Fibroblast of lung (primary cell): ENCODE data around the gene TNC. TPM values are rescaled to one million over a fixed set of nuclear protein-coding genes. Genes with fewer than 3 reads are reported as not detected.

Source experiments
- DNase-seq, 2 donors: peaks; one replicate each; pipeline versions ENCODE4 v3.0.0 to v3.0.0-alpha.2; 2010; ENCODE audit warnings: low read depth in 2 of 2
- H2AFZ ChIP-seq: 2 replicates; pipeline ENCODE4 v1.5.1; 2012; ENCODE audit warnings: low read length, control low read depth, inconsistent platforms
- H3K27ac ChIP-seq: 2 replicates; pipeline ENCODE4 v1.5.1; 2011; ENCODE audit warnings: low read length, control low read depth; ENCODE audit not compliant: insufficient read depth
- H3K27me3 ChIP-seq: 2 replicates; pipeline ENCODE4 v1.5.1; 2011; ENCODE audit warnings: mild to moderate bottlenecking, low read length; ENCODE audit not compliant: control insufficient read depth, insufficient read depth
- H3K36me3 ChIP-seq: 2 replicates; pipeline ENCODE4 v1.5.1; 2011; ENCODE audit warnings: low read length; ENCODE audit not compliant: control insufficient read depth, insufficient read depth
- H3K4me1 ChIP-seq: 2 replicates; pipeline ENCODE4 v1.5.1; 2011; ENCODE audit warnings: low read length; ENCODE audit not compliant: control insufficient read depth, insufficient read depth; ENCODE audit errors: extremely low read depth
- H3K4me2 ChIP-seq: 2 replicates; pipeline ENCODE4 v1.5.1; 2011; ENCODE audit warnings: low read length, control low read depth; ENCODE audit not compliant: insufficient read depth; ENCODE audit errors: extremely low read depth
- H3K4me3 ChIP-seq, 4 experiments: fragments of 200-600 bp in 1 of 4; sonication (generic) in 1 of 4; replicated peaks in 1 of 4; 2 replicates each; pipeline ENCODE4 v1.5.1; 2011 to 2016; ENCODE audit warnings: low read length in 4 of 4, low read depth in 3 of 4, mild to moderate bottlenecking in 3 of 4, control low read depth in 2 of 4, inconsistent platforms in 1 of 4, mixed read lengths in 1 of 4; ENCODE audit not compliant: insufficient read depth in 1 of 4; ENCODE audit errors: control extremely low read depth in 1 of 4
- H3K79me2 ChIP-seq: 2 replicates; pipeline ENCODE4 v1.5.1; 2012; ENCODE audit warnings: mild to moderate bottlenecking, low read length, inconsistent platforms; ENCODE audit not compliant: control insufficient read depth, insufficient read depth
- H3K9ac ChIP-seq: 2 replicates; pipeline ENCODE4 v1.5.1; 2011; ENCODE audit warnings: mild to moderate bottlenecking, low read length, control low read depth; ENCODE audit not compliant: insufficient read depth
- H3K9me3 ChIP-seq: 2 replicates; pipeline ENCODE4 v1.5.1; 2012; ENCODE audit warnings: low read depth, low read length; ENCODE audit not compliant: control insufficient read depth, insufficient read depth
- H4K20me1 ChIP-seq: 2 replicates; pipeline ENCODE4 v1.5.1; 2011; ENCODE audit warnings: low read length; ENCODE audit not compliant: control insufficient read depth, insufficient read depth; ENCODE audit errors: extremely low read depth
- EZH2 ChIP-seq: IDR thresholded peaks from 2 replicates; pipeline ENCODE4 v1.5.1; 2012; ENCODE audit warnings: low read length, control low read depth, mild to moderate bottlenecking; ENCODE audit errors: missing control alignments
- polyA plus RNA-seq, 2 donors: library from polyadenylated mRNA; depleted of rRNA in 1 of 2; stranded (reverse) in 1 of 2; unstranded in 1 of 2; fragments of >200 nt; gene quantifications; 2 replicates each; pipeline ENCODE4 v1.2.1, GENCODE V29; 2011 to 2012; ENCODE audit warnings: missing spikeins in 1 of 2
- total RNA-seq: library from RNA; depleted of rRNA; stranded (reverse); fragments of >200 nt; gene quantifications from 2 replicates; pipeline ENCODE4 v1.2.1, GENCODE V29; 2014
- TF ChIP-seq, protein P1 (sequence below), 2 donors: IDR thresholded peaks in 1 of 2; conservative IDR thresholded peaks in 1 of 2; 1 replicate in 1 of 2; 2 replicates in 1 of 2; pipeline ENCODE4 v1.5.1; 2011 to 2012; ENCODE audit warnings: low read length in 2 of 2, control low read depth in 1 of 2, inconsistent platforms in 1 of 2, low read depth in 1 of 2, mild to moderate bottlenecking in 1 of 2

Gene TNC
- total and polyA plus RNA-seq, 2 donors (not counting 1 experiment from before 2014, with no cell fraction given) = 227 to 560 TPM

DNA sequence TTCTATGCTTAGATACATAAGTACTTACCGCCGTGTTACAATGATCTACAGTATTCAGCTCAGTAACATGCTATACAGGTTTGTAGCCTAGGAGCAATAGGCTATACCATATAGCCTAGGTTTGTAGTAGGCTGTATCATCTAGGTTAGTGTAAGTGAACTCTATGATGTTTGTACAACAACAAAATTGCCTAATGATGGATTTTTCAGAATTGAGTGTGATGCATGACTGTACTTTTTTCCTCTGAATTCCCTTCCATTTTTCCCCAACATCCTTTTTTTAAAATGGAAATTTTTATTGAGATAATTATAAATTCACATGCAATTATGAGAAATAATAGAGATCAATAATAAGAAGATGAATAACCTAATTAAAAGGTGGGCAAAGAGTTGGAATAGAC, 119.6 kb downstream of the TNC start:
- Histone ChIP-seq H3K4me2 (no peak overlapping the region), H3K4me3 (no peak overlapping the region), H3K9me3 (no peaks in the 10 kb centered on the region), H3K36me3 (no peaks in the 10 kb centered on the region), H3K4me1 (no peaks in the 10 kb centered on the region), H2AFZ (no peak overlapping the region), H3K27ac (no peak overlapping the region), H3K27me3 (no peaks in the 10 kb centered on the region), H3K79me2 (no peaks in the 10 kb centered on the region), H4K20me1 (no peaks in the 10 kb centered on the region), H3K9ac (no peak overlapping the region)
- TF ChIP-seq EZH2 = no peak
- TF ChIP-seq, protein P1, sequence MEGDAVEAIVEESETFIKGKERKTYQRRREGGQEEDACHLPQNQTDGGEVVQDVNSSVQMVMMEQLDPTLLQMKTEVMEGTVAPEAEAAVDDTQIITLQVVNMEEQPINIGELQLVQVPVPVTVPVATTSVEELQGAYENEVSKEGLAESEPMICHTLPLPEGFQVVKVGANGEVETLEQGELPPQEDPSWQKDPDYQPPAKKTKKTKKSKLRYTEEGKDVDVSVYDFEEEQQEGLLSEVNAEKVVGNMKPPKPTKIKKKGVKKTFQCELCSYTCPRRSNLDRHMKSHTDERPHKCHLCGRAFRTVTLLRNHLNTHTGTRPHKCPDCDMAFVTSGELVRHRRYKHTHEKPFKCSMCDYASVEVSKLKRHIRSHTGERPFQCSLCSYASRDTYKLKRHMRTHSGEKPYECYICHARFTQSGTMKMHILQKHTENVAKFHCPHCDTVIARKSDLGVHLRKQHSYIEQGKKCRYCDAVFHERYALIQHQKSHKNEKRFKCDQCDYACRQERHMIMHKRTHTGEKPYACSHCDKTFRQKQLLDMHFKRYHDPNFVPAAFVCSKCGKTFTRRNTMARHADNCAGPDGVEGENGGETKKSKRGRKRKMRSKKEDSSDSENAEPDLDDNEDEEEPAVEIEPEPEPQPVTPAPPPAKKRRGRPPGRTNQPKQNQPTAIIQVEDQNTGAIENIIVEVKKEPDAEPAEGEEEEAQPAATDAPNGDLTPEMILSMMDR (conservative IDR thresholded peaks at IDR 0.05 in 1 of 2, IDR thresholded peaks at IDR 0.05 in 1 of 2; ENCODE audit: low read depth in 1 of 2, low read length in 2 of 2) = no peak
- DNase-seq = no peak

GRCh38 chr9:114995681-114996221, 122.2 kb downstream of the TNC start:
- H3K36me3 ChIP-seq = no peaks in the 10 kb centered on the region
- no peak overlapping the region for H3K4me2 ChIP-seq
- H2AFZ ChIP-seq = no peak overlapping the region
- H3K9me3 ChIP-seq = no peaks in the 10 kb centered on the region
- no peak overlapping the region for H3K4me3 ChIP-seq
- peaks cover 3% of the 10 kb centered on the region for H3K27me3 ChIP-seq
- H3K9ac ChIP-seq = no peak overlapping the region
- H4K20me1 ChIP-seq = no peaks in the 10 kb centered on the region
- no peak overlapping the region for H3K27ac ChIP-seq
- no peaks in the 10 kb centered on the region for H3K79me2 ChIP-seq
- no peak for DNase-seq
- H3K4me1 ChIP-seq = no peaks in the 10 kb centered on the region
- TF ChIP-seq, protein P1 (conservative IDR thresholded peaks at IDR 0.05 in 1 of 2, IDR thresholded peaks at IDR 0.05 in 1 of 2; ENCODE audit: low read depth in 1 of 2, low read length in 2 of 2) = no peak
- TF ChIP-seq EZH2 = no peak

DNA sequence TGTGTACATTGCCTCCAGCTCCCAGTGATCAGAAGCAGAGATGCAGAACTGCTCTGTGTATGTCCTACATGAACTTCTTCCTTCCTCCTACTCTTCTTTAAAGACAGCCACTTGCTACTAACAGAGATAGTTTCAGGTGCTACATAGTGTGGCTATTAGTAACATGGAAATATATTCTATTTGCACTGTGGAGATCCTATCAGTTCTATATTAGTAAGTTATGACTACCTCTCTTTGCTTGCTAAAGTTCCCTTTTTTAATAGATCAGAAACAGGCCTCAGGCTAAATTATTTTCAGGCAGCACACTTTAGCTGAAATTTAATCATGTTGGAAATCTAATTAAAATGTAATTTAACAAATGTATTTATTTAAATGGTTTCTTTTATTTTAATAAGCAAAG, 123.2 kb downstream of the TNC start:
- H3K27me3 ChIP-seq = peaks cover 6% of the 10 kb centered on the region
- no peaks in the 10 kb centered on the region for H3K36me3 ChIP-seq
- H3K4me3 ChIP-seq = no peak overlapping the region
- no peak overlapping the region for H3K4me2 ChIP-seq
- no peaks in the 10 kb centered on the region for H3K4me1 ChIP-seq
- no peak overlapping the region for H3K9ac ChIP-seq
- H3K79me2 ChIP-seq = no peaks in the 10 kb centered on the region
- TF ChIP-seq, protein P1 (conservative IDR thresholded peaks at IDR 0.05 in 1 of 2, IDR thresholded peaks at IDR 0.05 in 1 of 2; ENCODE audit: low read depth in 1 of 2, low read length in 2 of 2) = no peak
- no peak overlapping the region for H3K27ac ChIP-seq
- no peaks in the 10 kb centered on the region for H3K9me3 ChIP-seq
- DNase-seq = no peak
- H2AFZ ChIP-seq = no peak overlapping the region
- H4K20me1 ChIP-seq = no peaks in the 10 kb centered on the region
